Cardiac septum (tissue), 1 donor: ENCODE measurements around the gene CDK13. TPM values are rescaled to one million over a fixed set of nuclear protein-coding genes. Genes with fewer than 3 reads are reported as not detected.

ENCODE experiments used
- DNase-seq: peaks from one replicate; pipeline ENCODE4 v3.0.0-alpha.2; 2020; ENCODE audit warnings: low spot score
- intact Hi-C: fragments of 100-400 bp; cut with DNase I; formaldehyde crosslinking; loops from one replicate; pipeline ENCODE4 v1.14.0; 2022
- total RNA-seq: library from RNA; stranded (reverse); fragmentation: NEBNext Ultra II Directional; extraction: Animal tissue kit (Norgen Biotek cat#: 25700); gene quantifications from one replicate; pipeline ENCODE4 v1.2.1, GENCODE V29; 2021
- donor health status: DM: no; HTN: no; CAD: no.

CDK13 gene
- total RNA-seq, 1 donor from 2014 or later = 28.9 TPM

GRCh38 chr7:39948375-39948955 is 1.6 kb upstream of the CDK13 start:
- DNase-seq = no peak
- intact Hi-C loops = loop anchor here (5.0 kb wide), 1 partner anchor 51 kb away; no protein-coding TSS in a partner anchor

GRCh38 chr7:39948956-39949928 is 814 bp upstream of the CDK13 start:
- intact Hi-C loops = loop anchor here (5.0 kb wide), 1 partner anchor 52 kb away; no protein-coding TSS in a partner anchor
- peak; percentile 99 for DNase-seq

GRCh38 chr7:39950473-39951225 is 593 bp downstream of the CDK13 start:
- intact Hi-C loops = loop anchor here (1.0 to 2.0 kb wide), 2 partner anchors 102 to 184 kb away; partner anchors contain the start of gene MPLKIP
- DNase-seq = peak; percentile 75

- peak; percentile 81 for DNase-seq
These were observed 1.5 kb downstream of the CDK13 start for GRCh38 chr7:39951226-39952194.

GRCh38 chr7:39952374-39952773 is 2.3 kb downstream of the CDK13 start:
- no peak for DNase-seq
- intact Hi-C loops = no loop called here

More at GRCh38 chr7:39951226-39952194, 1.5 kb downstream of the CDK13 start:
- intact Hi-C loops = loop anchor here (1.0 to 2.0 kb wide), 2 partner anchors 101 to 183 kb away; partner anchors contain the start of gene MPLKIP

GRCh38 chr7:39952803-39953202 is 2.7 kb downstream of the CDK13 start:
- no peak for DNase-seq
- intact Hi-C loops = no loop called here

- intact Hi-C loops = no loop called here
- DNase-seq = no peak
These were observed 4.6 kb downstream of the CDK13 start for GRCh38 chr7:39954694-39955093.

GRCh38 chr7:39958038-39958437 is 8.0 kb downstream of the CDK13 start:
- no peak for DNase-seq
- intact Hi-C loops = no loop called here

GRCh38 chr7:39967406-39968161 is 17.5 kb downstream of the CDK13 start:
- intact Hi-C loops = no loop called here
- no peak for DNase-seq

- DNase-seq = no peak
- intact Hi-C loops = no loop called here
These were observed 19.4 kb downstream of the CDK13 start for GRCh38 chr7:39969431-39969830.

- intact Hi-C loops = no loop called here
These were observed 21.9 kb downstream of the CDK13 start for GRCh38 chr7:39971924-39972323.

GRCh38 chr7:39973801-39974200 is 23.7 kb downstream of the CDK13 start:
- intact Hi-C loops = no loop called here

More at GRCh38 chr7:39971924-39972323, 21.9 kb downstream of the CDK13 start:
- DNase-seq = no peak

GRCh38 chr7:39978230-39978934 is 28.3 kb downstream of the CDK13 start:
- intact Hi-C loops = no loop called here
- DNase-seq = no peak

More at GRCh38 chr7:39973801-39974200, 23.7 kb downstream of the CDK13 start:
- no peak for DNase-seq

GRCh38 chr7:39979406-39980073 is 29.5 kb downstream of the CDK13 start:
- intact Hi-C loops = no loop called here

GRCh38 chr7:39985398-39985918 is 35.4 kb downstream of the CDK13 start:
- no peak for DNase-seq
- intact Hi-C loops = no loop called here

More at GRCh38 chr7:39979406-39980073, 29.5 kb downstream of the CDK13 start:
- no peak for DNase-seq

- DNase-seq = no peak
- intact Hi-C loops = no loop called here
These were observed 37.7 kb downstream of the CDK13 start for GRCh38 chr7:39987641-39988347.
